HG02763 (cell line): Measurements from ENCODE around the gene DPCD.
"Not testable (repeated sequence)": the region's sequence is repeated elsewhere in the genome, so short reads cannot be mapped to it uniquely, and the experiment has no call there.

Experiments
- ATAC-seq: cut with Tn5 transposase; IDR thresholded peaks from one replicate; pipeline ENCODE4 v1.9.1; 2021; ENCODE audit warnings: mild to moderate bottlenecking, moderate library complexity; ENCODE audit not compliant: unreplicated experiment

Gene DPCD

DNA sequence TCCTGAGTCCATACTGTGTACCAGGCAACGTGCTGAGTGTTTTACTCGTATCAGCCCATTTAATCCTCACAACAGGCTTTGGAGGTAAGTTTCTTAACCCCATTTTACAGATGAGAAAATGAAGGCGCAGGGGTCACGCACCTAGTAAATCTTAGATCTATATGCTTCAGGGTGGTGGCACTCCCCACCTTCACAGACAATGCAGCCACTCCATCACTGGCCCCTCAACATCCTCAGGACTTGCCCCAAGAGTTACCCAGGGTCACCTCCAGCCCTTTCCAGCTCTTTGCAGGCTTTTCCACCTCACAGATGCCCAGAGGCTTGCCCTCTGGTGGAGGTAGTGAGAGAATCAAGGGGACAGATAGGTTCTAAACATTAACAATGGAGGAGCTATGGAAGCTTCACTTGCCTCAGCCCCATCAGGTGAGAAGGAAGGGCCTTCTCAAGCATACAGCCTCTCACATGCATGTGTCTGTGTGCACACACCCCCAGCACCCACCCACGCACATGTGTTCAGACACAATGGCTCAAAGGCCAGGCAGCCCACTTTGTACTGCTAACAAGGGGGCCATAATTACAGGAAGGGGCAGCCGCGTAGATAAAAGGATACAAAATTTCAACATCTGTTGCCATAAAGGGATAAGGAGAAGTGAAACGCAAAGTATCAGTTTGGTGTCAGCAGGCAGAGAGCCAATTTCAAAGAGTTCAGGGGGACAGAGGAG, 29.1 kb downstream of the DPCD start:
- ATAC-seq = no peak

DNA sequence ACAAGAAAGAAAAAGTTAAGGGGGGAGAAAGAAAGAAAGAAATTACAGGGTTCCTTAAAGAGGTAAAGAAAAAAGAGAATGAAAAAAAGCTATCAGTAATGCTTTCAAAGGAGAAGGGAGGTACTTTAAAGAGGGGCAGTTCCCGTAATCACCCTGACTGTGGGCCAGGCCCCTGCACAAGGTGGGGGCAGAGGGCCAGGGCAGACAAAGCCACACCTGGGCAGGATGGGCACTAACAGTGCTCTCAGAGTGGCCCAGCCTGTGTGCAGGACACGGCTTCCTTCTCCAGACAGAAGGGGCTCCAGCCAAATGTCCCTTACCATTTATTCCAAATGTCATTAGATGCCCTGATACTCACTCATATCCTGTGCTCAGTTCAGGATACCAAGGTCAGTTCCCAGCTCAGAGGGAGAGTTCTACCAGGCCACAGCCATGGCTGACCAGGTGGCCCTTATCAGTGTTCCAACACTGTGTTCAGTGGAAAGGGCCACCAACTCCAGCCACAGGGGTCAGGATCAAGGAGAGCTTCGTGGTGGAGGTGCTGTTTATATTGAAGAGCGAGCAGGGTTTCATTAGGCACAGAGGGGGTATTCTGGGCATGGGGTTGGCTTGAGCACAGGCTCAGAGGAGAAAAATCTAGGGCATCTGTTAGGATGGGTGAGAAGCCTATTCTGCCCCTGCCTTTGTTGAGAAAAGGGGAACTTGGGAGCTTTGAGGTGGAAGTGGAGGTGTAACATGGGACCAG, 29.9 kb downstream of the DPCD start:
- ATAC-seq = no peak

DNA sequence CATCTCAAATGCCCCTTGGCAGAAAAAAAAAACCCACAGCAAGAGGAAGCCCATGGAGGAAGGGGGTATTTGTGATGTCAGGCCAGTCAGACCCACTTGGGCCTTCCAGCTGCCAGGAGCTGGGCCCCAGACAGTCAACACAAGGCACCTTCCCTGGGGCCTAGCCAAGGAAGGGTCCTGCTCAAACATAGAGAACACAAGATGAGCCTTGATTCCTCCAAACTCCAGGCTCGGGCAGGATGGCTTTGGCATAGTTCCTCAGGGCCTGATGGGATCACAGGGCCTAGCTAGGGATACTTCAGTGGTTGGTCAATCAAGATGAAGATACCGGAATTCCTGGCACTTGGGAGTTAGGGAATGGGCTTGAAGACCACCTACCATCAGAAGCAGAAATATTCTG, 30.8 kb downstream of the DPCD start:
- ATAC-seq = no peak

DNA sequence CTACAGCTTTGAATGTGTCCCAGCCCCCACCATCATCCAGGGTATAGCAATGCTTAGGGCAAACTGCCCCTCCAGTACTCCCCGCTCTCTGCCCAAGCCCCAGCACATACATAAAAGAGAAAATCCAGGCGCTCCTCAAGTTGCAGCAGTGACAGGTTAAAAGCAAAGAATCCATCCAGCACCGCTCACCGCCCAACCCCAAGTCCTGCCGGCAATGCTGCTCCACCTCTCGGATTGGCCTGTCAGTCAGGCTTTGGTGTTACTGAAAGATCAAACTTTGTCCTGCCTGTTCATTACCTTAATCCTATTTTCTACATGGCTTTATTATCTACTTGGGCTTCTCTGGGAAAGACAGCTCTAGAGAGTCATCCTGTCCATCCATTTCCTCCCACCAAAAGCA, 31.9 kb downstream of the DPCD start:
- no peak for ATAC-seq

DNA sequence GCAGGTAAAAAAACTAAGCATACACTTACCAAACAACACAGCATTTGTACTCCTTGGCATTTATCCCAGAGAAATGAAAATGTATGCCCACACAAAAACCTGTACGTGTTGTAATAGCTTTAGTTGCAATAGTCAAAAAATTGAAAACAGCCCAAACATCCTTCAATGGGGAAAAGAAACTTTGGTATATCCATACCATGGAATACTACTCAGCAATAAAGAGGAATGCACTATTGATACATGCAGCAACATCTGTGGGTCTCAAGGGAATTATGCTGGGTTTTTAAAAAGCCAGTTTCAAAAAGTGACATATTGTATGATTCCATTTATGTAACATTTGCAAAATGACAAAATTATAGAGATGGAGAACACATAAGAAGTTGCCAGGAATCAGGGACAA, 35.4 kb downstream of the DPCD start:
- no peak for ATAC-seq

DNA sequence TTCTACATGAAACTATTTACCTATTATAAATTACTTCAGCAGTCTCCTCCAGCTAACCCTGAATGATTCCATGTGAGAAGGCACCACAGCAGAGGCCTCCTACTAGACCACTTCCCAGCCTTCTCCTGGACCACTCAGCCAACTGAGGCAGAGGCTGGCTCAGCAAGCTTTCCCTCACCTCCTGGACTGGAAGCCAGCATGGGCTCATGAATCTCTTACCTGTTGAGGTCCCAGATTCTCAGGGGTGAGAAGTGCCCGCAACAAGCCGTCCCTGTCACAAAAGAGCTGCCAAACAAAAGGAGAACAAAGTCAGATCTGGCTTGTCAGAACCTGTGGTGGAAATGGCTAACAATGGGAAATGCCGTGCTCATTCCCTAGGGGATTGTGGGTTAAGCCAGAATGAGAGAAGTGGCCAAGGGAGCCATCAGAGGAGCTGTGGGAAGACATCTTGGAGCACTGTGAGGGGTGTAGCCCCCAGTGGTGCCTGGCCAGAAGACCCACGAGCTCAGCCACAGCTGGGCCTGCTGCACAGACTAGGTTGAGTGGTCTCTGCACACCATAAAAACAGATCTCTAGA, 36.5 kb downstream of the DPCD start:
- no peak for ATAC-seq

DNA sequence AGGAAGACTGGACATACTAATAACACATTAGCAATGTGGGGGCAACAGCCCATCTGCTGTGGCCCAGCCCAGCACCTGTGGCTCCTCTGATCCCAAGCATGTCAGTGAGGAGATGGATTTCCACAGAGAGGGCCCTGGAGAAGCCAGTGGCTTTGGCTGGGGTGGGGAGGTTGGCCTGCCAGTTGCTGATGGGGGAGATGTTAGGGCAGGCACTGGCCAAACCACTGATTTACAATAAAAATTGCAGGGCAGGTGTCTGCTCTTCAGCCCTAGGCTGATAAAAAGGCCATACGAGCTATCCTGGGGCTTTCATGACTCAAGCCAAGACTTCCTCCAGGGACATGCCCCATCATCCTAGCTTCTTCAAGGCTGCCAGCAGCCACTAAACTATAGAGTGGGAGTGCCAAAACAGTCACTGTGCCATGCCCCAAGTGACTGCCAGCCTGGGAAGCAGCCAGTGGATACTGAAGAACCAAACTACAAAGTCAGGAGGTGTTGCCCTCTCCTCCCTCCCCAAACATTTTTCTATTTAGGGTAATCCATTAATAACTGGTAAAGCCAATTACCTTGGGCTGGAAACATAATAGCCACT, 37.8 kb downstream of the DPCD start:
- ATAC-seq = no peak

DNA sequence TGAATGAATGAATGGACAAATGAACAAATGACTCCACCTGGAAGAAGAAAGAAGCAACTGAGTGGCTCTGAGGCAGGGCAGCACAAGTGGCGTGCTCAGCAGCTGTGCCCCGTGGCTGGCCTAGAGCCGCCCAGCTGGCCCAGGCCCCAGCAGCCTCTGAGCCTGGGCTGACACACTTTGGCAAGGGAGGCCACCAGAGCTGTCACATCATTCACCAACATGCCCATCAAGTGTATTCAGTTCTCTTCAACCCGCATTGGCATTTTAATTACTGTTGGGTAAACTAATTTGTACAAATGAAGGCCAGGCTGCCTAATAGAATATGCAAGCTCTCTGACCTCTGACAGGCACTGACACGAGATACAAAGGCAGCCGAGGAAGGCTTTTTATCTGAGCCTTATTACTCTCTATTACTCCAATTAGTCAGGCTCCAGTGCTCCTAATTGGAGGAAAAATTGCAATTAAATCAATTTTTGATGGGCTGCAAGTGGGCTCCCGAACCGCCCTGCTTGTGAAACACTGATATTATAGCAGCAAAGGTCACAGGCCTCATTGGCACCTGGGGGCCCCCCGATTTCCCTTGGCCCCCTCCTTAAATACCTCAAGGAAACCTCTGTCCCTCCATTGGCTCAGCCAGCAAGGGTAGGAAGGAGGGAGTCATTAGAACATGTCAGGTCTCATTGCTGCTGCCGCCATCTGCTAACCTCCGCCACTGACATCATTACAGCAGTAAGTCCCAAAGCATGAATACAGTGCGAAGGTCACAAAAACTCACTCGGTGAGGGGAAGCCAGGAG, 41.9 kb downstream of the DPCD start:
- ATAC-seq = no peak

DNA sequence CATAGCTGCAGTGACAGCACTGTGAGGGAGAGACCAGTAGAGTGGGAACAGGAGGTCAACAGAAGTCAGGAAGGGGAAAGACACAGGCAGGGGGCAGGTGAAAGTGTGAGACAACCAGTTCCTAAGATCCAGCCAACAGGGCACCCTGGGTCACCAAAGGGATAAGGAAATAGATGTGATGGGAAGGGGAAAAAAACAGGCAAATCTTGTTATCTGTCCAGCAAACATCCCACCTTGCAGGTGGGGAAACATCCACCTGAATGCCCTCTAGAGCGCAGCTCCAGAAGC, 42.5 kb downstream of the DPCD start:
- ATAC-seq = no peak

DNA sequence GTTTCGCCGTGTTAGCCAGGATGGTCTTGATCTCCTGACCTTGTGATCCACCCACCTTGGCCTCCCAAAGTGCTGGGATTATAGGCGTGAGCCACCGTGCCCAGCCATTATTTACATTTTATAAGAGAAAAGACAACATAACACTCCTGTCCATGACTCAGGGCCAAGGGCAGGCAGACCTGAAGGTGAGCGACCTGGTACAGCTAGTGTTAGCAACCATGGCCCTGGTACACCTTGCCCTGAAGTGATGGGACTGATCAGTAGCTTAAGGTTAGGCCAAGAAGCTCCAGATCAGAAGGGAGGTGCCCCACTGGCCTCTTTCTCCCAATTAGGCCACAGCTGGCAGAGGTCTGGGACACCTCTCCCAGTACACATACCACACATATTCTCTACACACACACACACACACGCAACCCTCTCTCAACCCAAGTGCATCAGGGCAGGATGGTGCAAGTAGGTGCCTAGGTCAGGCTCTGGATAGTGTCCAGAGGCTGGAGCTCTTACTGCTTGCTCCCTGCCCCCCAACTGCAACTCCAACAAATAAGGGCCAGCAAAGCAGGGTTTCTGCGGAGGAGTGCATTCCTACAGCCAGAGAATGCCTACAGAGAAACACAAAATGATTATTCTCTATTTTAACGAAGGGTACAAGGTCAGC, 43.8 kb downstream of the DPCD start:
- ATAC-seq = no peak

DNA sequence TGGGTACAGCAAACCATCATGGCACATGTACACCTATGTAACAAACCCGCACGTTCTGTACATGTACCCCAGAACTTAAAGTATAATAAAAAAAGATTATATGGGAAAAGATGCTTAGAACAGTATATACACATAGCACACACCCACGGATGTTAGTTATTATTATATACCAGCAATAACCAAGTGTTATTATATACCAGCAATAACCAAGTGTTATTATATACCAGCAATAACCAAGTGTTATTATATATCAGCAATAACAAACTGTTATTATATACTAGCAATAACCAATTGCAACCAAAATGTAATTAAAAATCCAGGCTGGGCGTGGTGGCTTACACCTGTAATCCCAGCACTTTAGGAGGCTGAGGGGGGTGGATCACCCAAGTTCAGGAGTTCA, 45.4 kb downstream of the DPCD start:
- ATAC-seq = not testable (repeated sequence)

DNA sequence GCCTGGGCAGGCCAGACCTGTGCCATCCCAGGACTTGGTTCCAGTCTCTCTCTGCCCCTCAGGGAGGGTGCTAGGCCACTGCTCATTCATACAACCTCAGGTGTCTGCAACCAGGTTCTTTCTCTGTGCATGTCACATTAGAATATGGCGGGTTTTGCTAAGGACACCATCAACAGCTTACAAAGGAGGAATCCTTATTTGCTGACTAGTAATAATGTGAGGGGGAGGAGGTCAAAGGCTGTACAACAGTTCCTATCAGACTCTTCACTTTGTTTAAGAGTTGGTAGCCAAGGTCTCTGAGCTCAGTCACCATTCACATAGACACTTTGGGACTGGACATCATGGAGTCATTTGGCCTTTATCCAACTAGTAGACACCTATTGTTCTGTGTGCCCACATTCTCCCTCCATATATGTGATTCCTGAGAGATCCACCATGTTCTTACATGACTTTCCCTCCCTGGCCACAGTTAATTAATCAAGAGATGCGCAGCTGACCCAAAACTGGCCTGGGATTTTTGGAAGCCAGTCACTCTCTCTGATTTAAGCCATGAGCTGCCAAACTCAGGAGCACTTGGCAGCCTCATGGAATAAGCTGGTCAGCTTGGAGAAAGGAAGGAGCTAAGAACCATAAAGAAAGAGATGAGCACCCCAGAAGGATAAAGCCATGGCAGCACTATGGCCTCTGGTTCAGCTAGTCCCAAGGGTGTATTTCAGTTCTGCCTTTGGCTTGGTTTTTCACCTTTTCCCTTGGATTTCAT, 51.2 kb downstream of the DPCD start:
- ATAC-seq = no peak

DNA sequence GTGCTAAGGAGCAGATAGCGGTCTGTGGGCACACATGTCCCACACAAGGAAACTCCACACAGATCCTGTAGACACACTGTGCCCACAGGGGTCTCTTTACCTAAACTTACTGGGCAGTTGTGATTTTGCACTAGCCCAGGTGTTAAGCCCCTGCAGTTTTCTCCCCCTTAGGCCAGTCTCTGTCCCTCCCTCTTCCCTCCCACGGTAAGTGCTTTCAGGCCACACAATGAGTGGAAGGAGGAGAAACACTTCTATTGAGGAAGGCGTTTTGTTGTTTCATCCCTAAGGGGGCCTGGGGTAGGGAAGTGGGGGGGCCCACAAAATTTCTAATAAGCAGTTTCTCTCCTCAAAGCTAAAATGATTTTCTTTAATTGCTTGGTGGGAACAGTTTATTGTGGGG, 55.4 kb downstream of the DPCD start:
- ATAC-seq = no peak

DNA sequence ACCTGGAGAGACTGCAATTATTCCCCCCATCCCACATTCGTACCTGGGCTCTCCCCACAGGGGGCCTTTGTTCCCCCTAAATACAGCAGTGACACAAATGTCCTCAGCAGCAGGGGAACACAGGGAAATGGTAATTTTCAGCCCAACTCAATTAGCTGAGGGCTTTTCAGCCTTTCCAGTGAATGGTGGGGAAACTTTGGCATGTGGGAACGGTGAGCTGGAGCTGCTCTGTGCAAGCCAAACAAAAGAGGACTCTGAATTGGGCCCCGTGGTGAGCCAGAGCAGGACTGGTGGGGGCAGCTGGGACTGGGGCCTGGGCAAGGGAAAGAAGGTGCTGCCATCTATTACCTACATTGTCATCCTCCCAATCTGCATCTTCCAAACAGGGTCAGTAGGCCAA, 55.9 kb downstream of the DPCD start:
- no peak for ATAC-seq

DNA sequence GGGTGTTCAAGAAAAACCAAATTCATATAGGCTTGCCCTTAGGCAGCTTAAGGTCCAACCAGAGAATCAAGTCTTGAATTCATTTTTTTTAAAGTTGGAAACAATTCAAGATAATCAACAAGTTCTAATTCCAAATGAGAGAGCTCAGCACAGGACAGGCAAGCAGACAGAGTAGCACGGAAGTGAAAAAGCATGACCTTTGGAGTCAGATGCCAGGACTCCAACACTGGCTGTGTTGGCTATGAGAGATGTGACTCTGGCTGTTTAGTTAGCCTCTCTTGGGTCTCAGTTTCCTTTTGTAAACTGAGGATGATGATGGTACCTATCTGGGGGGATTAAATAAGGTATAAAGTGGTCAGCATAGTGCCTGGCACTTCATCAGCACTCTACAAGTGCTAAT, 57.5 kb downstream of the DPCD start:
- ATAC-seq = no peak

DNA sequence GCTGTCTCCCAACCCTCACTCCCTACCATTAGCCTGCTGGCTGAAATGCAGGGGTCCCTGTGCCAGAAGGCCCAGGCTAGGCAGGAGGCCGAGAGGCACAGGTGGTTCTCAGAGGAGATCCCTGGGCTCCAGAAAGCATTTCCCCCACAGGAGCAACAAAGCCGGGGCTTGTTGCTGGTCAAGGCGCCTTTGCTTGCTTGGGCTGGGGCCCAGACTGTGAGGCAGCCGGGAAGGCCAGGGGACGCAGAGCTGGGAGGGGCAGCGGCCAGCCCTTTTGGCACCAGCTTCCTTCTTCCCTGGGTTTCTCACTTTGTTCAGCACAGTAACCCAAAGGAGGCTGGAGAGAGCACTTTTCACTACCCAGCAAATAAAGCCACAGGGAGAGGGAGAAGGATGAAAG, 58.2 kb downstream of the DPCD start:
- no peak for ATAC-seq

DNA sequence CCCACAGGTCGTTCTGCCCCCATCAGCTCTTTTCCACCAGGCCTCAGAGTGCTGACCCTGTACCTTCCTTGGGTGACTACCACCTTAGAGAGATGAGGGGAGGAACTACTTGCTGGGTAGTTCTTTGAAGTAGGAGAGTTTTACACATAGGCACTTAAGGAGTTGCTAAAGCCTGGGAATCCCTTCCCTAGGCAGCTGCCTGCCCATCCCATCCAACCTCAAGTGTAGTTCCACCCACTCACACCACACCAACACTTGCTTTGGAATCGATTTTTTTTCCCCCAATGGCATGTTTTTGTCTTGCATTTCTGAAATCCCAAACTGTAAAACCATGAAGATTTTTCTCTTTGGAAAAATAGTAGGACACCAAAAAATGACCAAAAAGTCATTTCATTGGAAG, 59.1 kb downstream of the DPCD start:
- no peak for ATAC-seq

DNA sequence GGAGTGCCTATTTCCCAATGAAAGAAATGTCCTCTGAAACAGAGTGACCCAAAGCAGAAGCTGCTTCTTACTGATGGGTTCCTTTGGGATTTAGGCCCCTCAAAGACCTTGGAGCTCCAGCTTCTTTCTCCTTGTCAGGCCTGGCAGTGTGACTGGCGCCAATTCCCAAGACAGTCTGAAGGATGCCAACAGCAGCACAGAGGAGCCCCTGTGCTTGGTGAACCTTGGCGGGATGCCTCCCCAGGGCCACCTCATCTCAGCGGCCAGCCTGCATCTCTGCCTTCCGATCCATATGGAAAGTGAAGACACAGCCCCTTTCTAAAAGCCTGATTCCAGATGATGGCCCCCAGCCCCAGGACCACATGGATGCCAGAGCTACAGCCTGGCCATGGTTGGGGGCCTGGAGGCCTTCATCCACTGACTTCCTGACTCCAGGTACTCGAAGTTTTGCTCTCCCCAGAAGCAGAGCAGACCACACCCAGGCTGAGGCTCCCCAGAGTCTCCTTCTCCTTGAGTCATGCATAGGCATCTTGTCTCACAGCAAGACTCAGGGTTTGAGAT, 61.5 kb downstream of the DPCD start:
- ATAC-seq = no peak

DNA sequence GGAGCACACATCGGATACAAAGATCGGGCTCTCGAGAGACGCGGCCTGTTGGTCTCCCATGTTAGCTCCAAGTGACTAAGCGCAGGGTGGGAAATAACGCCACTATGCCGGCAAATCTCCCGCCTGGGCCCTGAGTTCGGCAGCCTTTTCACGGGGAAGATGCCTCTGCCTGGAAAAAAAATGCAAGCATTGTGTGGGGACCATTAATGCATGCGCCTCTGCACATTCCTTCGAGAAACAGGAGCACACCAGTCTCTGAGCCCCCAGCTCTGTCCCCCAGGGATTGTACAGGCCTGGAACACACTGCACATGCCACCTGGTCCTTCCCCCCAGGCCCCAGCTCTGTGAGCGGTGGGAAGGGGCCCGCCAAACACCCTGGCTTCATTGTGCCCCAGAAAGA, 62.7 kb downstream of the DPCD start:
- no peak for ATAC-seq

DNA sequence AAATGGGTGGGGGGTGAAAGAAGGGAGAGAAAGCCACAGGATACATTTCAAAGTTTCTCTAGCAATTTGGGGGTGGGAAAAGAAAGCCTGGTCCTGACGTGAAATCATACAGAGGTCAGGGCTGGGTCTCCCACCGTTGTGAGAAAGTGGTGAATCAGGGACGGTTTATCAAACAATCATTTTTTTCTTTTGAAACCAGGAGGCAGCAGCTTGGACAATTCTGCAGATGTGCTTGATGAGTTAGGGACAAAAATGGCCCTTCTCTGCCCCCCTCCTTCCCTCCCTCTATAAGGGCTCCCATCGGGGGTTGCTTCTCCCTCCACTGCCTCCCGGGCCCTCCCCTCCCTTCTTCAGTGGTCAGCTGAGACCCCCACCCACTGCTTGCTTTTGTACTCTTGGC, 63.2 kb downstream of the DPCD start:
- no peak for ATAC-seq
